K562 (cell line): ENCODE results near the gene ECT2L. TPM values are rescaled to one million over a fixed set of nuclear protein-coding genes. Genes with fewer than 3 reads are reported as not detected.

ENCODE experiments used
- ATAC-seq: fragments of 200-7000 bp; cut with Tn5 transposase; 3 replicates; pipeline ENCODE4 v1.9.1; 2020; ENCODE audit warnings: moderate library complexity
- BruUV-seq: library from RNA; stranded (reverse); fragments of 400-500 nt; replicated peaks from 2 replicates; lab custom pipeline; 2021; lab: Mats Ljungman, UMichigan
- CTCF ChIA-PET: fragments of 300-600 bp; formaldehyde crosslinking; extraction: SDS; loops from one replicate; lab custom pipeline; 2021; ENCODE audit warnings: low intra/inter-chr PET ratio; lab: Yijun Ruan, JAX
- POLR2A ChIA-PET: fragments of 300-600, 350-650 bp; sonication (Branson Sonifier 250); formaldehyde crosslinking; extraction: SDS; loops from one replicate; lab custom pipeline; 2021; ENCODE audit warnings: antibody characterized with exemption, inconsistent platforms; lab: Yijun Ruan, JAX
- DNase-seq, 4 experiments: peaks; one replicate each; pipeline versions ENCODE4 v3.0.0 to v3.0.0-alpha.2; 2011 to 2018; ENCODE audit warnings: low spot score in 3 of 4, mixed read lengths in 3 of 4; ENCODE audit errors: extremely low read depth in 1 of 4
- FAIRE-seq: peaks from 2 replicates; lab custom pipeline; 2011; peaks lifted over from hg19 to GRCh38; lab: Jason Lieb, UNC
- H2AFZ ChIP-seq: 2 replicates; pipeline ENCODE4 v1.6.0; 2011; ENCODE audit warnings: low read depth, low read length, control low read depth, inconsistent platforms
- H3K27ac ChIP-seq: fragments of 200-600 bp; 3 replicates; pipeline ENCODE4 v1.8.0; 2011; ENCODE audit warnings: low read depth, mild to moderate bottlenecking, control low read depth, inconsistent platforms, low read length, moderate library complexity, mixed read lengths; ENCODE audit errors: extremely low read depth
- H3K27me3 ChIP-seq, 2 experiments: fragments of 300-600 bp in 1 of 2; 2 replicates in 1 of 2; 3 replicates in 1 of 2; pipeline versions ENCODE4 v1.6.0 to v1.8.0; 2011; ENCODE audit warnings: inconsistent platforms in 2 of 2, low read length in 2 of 2, mild to moderate bottlenecking in 1 of 2, mixed read lengths in 1 of 2, moderate library complexity in 1 of 2; ENCODE audit not compliant: control insufficient read depth in 2 of 2, insufficient read depth in 2 of 2
- H3K36me3 ChIP-seq: fragments of 300-600 bp; 3 replicates; pipeline ENCODE4 v1.8.0; 2011; ENCODE audit warnings: mild to moderate bottlenecking, low read length, inconsistent platforms; ENCODE audit not compliant: control insufficient read depth, insufficient read depth
- H3K4me1 ChIP-seq, 2 experiments: fragments of 200-600 bp in 1 of 2; replicated peaks in 1 of 2; 2 replicates in 1 of 2; 3 replicates in 1 of 2; pipeline versions ENCODE4 v1.5.1 to v1.8.0; 2011; ENCODE audit warnings: inconsistent platforms in 2 of 2, low read length in 2 of 2, mild to moderate bottlenecking in 1 of 2, mixed read lengths in 1 of 2, moderate library complexity in 1 of 2; ENCODE audit not compliant: control insufficient read depth in 2 of 2, insufficient read depth in 2 of 2
- H3K4me2 ChIP-seq: 2 replicates; pipeline ENCODE4 v1.6.1; 2011; ENCODE audit warnings: low read length, control low read depth, inconsistent platforms, mixed read lengths; ENCODE audit not compliant: insufficient read depth
- H3K4me3 ChIP-seq: fragments of 200-600 bp; sonication (generic), shearing (Covaris generic); 2 replicates; pipeline ENCODE4 v1.5.1; 2016; ENCODE audit warnings: control low read depth, inconsistent platforms
- H3K79me2 ChIP-seq: fragments of 200-600 bp; 3 replicates; pipeline ENCODE4 v1.8.0; 2011; ENCODE audit warnings: low read length, inconsistent platforms; ENCODE audit not compliant: control insufficient read depth, insufficient read depth
- H3K9ac ChIP-seq, 2 experiments: 2 replicates each; pipeline versions ENCODE4 v1.6.0 to v1.6.1; 2011; ENCODE audit warnings: low read depth in 2 of 2, low read length in 2 of 2, control low read depth in 1 of 2, inconsistent platforms in 1 of 2, mild to moderate bottlenecking in 1 of 2, mixed read lengths in 1 of 2; ENCODE audit not compliant: insufficient read depth in 1 of 2
- H3K9me1 ChIP-seq: one replicate; pipeline ENCODE4 v1.6.0; 2011; ENCODE audit warnings: inconsistent platforms, mild to moderate bottlenecking, low read length, moderate library complexity; ENCODE audit not compliant: control insufficient read depth, insufficient read depth
- H3K9me3 ChIP-seq: replicated peaks from 2 replicates; pipeline ENCODE4 v1.5.1; 2011; ENCODE audit warnings: low read depth, low read length, inconsistent platforms; ENCODE audit not compliant: control insufficient read depth, insufficient read depth
- H4K20me1 ChIP-seq: replicated peaks from 2 replicates; pipeline ENCODE4 v1.6.1; 2011; ENCODE audit warnings: low read length, inconsistent platforms, mixed read lengths; ENCODE audit not compliant: control insufficient read depth, insufficient read depth
- C11orf30 ChIP-seq: fragments of 450-650 bp; IDR thresholded peaks from 2 replicates; pipeline ENCODE4 v1.6.1; 2016; ENCODE audit warnings: low read depth, mild to moderate bottlenecking
- CCAR2 ChIP-seq: fragments of 200-400 bp; formaldehyde crosslinking; IDR thresholded peaks from 2 replicates; pipeline ENCODE4 v1.6.1; 2017; ENCODE audit warnings: mild to moderate bottlenecking, low read depth, low read length
- ELK3 ChIP-seq: fragments of 450-650 bp; formaldehyde crosslinking; IDR thresholded peaks from 2 replicates; pipeline ENCODE4 v1.4.0; 2020; ENCODE audit warnings: mild to moderate bottlenecking
- IFI16 ChIP-seq: fragments of 250-450 bp; sonication (Bioruptor Pico); IDR thresholded peaks from 2 replicates; pipeline ENCODE4 v2.1.2; 2022; ENCODE audit warnings: mild to moderate bottlenecking, inconsistent platforms
- MAFK ChIP-seq: IDR thresholded peaks from 2 replicates; pipeline ENCODE4 v1.6.1; 2011; ENCODE audit warnings: low read length, improper control_type of control experiment
- MIER1 ChIP-seq: fragments of 450-650 bp; IDR thresholded peaks from 2 replicates; pipeline ENCODE4 v1.6.1; 2016; ENCODE audit warnings: antibody characterized with exemption, mild to moderate bottlenecking, low read depth
- RBM25 ChIP-seq: fragments of 200-400 bp; formaldehyde crosslinking; IDR thresholded peaks from 2 replicates; pipeline ENCODE4 v1.6.1; 2018; ENCODE audit warnings: low read length, low read depth, moderate library complexity; ENCODE audit not compliant: severe bottlenecking
- STAT5A ChIP-seq: IDR thresholded peaks from 2 replicates; pipeline ENCODE4 v1.6.1; 2012; ENCODE audit warnings: low read length, inconsistent platforms, borderline replicate concordance
- ZFP36 ChIP-seq: fragments of 150-350 bp; IDR thresholded peaks from 2 replicates; pipeline ENCODE4 v1.6.1; 2018; ENCODE audit warnings: low read length, low read depth; ENCODE audit not compliant: partially characterized antibody
- WGBS: fragments of 100-300 bp; shearing (Covaris generic); methylation state at CpG from one replicate; pipeline ENCODE4 v1.1.6; 2016; ENCODE audit warnings: low coverage, mixed read lengths; ENCODE audit not compliant: insufficient coverage; ENCODE audit errors: missing lambda C conversion rate; 5-methylcytosine and 5-hydroxymethylcytosine counted together
- in situ Hi-C: fragments of 300-500 bp; cut with MboI; formaldehyde crosslinking; loops from 4 replicates; pipeline ENCODE4 v1.15.0; 2018; ENCODE audit warnings: inconsistent platforms, mixed read lengths
- intact Hi-C: fragments of 100-400 bp; cut with micrococcal nuclease; formaldehyde crosslinking; loops from 2 replicates; pipeline ENCODE4 v1.14.2; 2022
- polyA plus RNA-seq, 8 experiments: library from polyadenylated mRNA; depleted of rRNA in 4 of 8; stranded (reverse) in 5 of 8; unstranded in 3 of 8; fragments of >200 nt; fragmentation: Nextera tagmentation in 2 of 8; fragmentation: Illumina TruSeq in 1 of 8; extraction: Ambion mirVana in 2 of 8; extraction: Trizol in 1 of 8; gene quantifications; 2 replicates each; pipeline versions ENCODE4 v1.2.1 to v1.2.3, GENCODE V29; 2011 to 2014; ENCODE audit warnings: inconsistent platforms in 1 of 8, missing spikeins in 1 of 8
- total RNA-seq, 7 experiments: library from RNA; depleted of rRNA in 6 of 7; stranded (reverse); fragments of >200 nt in 6 of 7; fragmentation: Illumina TruSeq in 2 of 7; extraction: Trizol in 2 of 7; gene quantifications; 2 replicates each; pipeline versions ENCODE4 v1.2.1 to v1.2.3, GENCODE V29; 2011 to 2021; ENCODE audit warnings: low replicate concordance in 1 of 7
- TF ChIP-seq, protein P1 (sequence below): fragments of 250-450 bp; sonication (Bioruptor Pico); IDR thresholded peaks from 2 replicates; pipeline ENCODE4 v1.8.0; 2021; ENCODE audit warnings: borderline replicate concordance, mild to moderate bottlenecking, moderate library complexity; ENCODE audit not compliant: poor library complexity, severe bottlenecking
- TF ChIP-seq, protein P2 (sequence below): fragments of 450-650 bp; IDR thresholded peaks from 2 replicates; pipeline ENCODE4 v1.6.1; 2016; ENCODE audit warnings: borderline replicate concordance

The ECT2L gene
- total and polyA plus RNA-seq, 9 of the 15 experiments (the other 6 are each of a cell fraction or from before 2014, with no cell fraction given) = 0.03 to 0.04 TPM; not detected in 7

GRCh38 chr6:138821519-138821918, 25.6 kb downstream of the ECT2L start:
- no peaks in the 10 kb centered on the region for H3K36me3 ChIP-seq
- no peak overlapping the region for H3K4me2 ChIP-seq
- no peak overlapping the region for H3K27ac ChIP-seq
- intact Hi-C loops (no loop called here), in situ Hi-C loops (no loop called here)
- ChIA-PET CTCF (no interaction called here), POLR2A (no interaction called here)
- H2AFZ ChIP-seq = no peak overlapping the region
- H3K27me3 ChIP-seq = peaks cover 27 to 49% of the 10 kb centered on the region in 2 experiments
- ATAC-seq (no peak), FAIRE-seq (no peak), DNase-seq (no peak)
- 6% methylated on average over 4 of the region's 4 CpGs for WGBS
- no peak overlapping the region for H3K4me3 ChIP-seq
- BruUV-seq = no TSS peak
- H3K9me3 ChIP-seq = no peaks in the 10 kb centered on the region
- no peaks in the 10 kb centered on the region for H3K4me1 ChIP-seq
- no peaks in the 10 kb centered on the region for H3K79me2 ChIP-seq
- no peaks in the 10 kb centered on the region for H4K20me1 ChIP-seq
- no peak overlapping the region for H3K9ac ChIP-seq
- no peak for TF ChIP-seq STAT5A
- no peak for TF ChIP-seq MIER1
- no peaks in the 10 kb centered on the region for H3K9me1 ChIP-seq

- peak; percentile 78 for FAIRE-seq
- no peaks in the 10 kb centered on the region for H3K36me3 ChIP-seq
- WGBS = 15% methylated on average over 11 of the region's 11 CpGs
- intact Hi-C loops = no loop called here
- no peak overlapping the region for H3K4me3 ChIP-seq
- H2AFZ ChIP-seq = peak overlapping the region; percentile 82
- no peaks in the 10 kb centered on the region for H3K4me1 ChIP-seq
- H3K9ac ChIP-seq = peak overlapping the region in 1 of 2 experiments; percentile 17; a peak in 1 of 4 replicates
- peak overlapping the region; percentile 55 for H3K4me2 ChIP-seq
- H3K79me2 ChIP-seq = no peaks in the 10 kb centered on the region
- H4K20me1 ChIP-seq = no peaks in the 10 kb centered on the region
- CTCF ChIA-PET = no interaction called here
- H3K27ac ChIP-seq = no peak overlapping the region
- DNase-seq = peak in 2 of 4 experiments; percentile 33 to 36
- H3K9me1 ChIP-seq = no peaks in the 10 kb centered on the region
- in situ Hi-C loops = no loop called here
- no peaks in the 10 kb centered on the region for H3K9me3 ChIP-seq
- POLR2A ChIA-PET = no interaction called here
- no TSS peak for BruUV-seq
- peaks cover 25 to 35% of the 10 kb centered on the region in 2 experiments; a peak in 4 of 5 replicates for H3K27me3 ChIP-seq
- peak; percentile 86 for ATAC-seq
- TF ChIP-seq RBM25 (no peak), IFI16 (CRISPR knock-in tag) (no peak), C11orf30 (no peak), CCAR2 (no peak), ELK3 (CRISPR knock-in tag) (no peak), ZFP36 (no peak), MAFK (no peak)
- TF ChIP-seq, protein P1, sequence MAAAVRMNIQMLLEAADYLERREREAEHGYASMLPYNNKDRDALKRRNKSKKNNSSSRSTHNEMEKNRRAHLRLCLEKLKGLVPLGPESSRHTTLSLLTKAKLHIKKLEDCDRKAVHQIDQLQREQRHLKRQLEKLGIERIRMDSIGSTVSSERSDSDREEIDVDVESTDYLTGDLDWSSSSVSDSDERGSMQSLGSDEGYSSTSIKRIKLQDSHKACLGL = no peak
- TF ChIP-seq, protein P2, sequence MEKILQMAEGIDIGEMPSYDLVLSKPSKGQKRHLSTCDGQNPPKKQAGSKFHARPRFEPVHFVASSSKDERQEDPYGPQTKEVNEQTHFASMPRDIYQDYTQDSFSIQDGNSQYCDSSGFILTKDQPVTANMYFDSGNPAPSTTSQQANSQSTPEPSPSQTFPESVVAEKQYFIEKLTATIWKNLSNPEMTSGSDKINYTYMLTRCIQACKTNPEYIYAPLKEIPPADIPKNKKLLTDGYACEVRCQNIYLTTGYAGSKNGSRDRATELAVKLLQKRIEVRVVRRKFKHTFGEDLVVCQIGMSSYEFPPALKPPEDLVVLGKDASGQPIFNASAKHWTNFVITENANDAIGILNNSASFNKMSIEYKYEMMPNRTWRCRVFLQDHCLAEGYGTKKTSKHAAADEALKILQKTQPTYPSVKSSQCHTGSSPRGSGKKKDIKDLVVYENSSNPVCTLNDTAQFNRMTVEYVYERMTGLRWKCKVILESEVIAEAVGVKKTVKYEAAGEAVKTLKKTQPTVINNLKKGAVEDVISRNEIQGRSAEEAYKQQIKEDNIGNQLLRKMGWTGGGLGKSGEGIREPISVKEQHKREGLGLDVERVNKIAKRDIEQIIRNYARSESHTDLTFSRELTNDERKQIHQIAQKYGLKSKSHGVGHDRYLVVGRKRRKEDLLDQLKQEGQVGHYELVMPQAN = no peak
Measured at GRCh38 chr6:138824482-138825144, 28.7 kb downstream of the ECT2L start.
